ENCODE results near the gene ERBB4.

DNA sequence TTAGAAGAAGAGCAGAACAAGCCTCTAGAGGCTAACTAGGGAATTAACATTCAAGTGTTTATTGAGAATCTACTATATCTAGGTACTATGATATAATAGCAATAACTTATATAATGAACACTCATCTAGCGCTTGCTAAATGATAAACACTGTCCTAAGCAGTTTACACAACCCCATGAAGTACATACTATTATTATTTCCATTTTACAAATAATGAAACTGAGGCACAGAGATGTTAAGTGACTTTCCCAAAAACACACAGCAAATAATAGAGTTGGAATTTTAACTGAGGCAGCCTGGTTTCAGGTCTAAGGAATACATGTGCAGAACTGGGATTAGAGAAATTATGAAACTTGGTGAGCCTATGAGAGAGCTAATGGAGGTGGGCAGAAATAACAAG, 1088.8 kb downstream of the ERBB4 start:
- TF ChIP-seq, protein P1, sequence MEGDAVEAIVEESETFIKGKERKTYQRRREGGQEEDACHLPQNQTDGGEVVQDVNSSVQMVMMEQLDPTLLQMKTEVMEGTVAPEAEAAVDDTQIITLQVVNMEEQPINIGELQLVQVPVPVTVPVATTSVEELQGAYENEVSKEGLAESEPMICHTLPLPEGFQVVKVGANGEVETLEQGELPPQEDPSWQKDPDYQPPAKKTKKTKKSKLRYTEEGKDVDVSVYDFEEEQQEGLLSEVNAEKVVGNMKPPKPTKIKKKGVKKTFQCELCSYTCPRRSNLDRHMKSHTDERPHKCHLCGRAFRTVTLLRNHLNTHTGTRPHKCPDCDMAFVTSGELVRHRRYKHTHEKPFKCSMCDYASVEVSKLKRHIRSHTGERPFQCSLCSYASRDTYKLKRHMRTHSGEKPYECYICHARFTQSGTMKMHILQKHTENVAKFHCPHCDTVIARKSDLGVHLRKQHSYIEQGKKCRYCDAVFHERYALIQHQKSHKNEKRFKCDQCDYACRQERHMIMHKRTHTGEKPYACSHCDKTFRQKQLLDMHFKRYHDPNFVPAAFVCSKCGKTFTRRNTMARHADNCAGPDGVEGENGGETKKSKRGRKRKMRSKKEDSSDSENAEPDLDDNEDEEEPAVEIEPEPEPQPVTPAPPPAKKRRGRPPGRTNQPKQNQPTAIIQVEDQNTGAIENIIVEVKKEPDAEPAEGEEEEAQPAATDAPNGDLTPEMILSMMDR (IDR thresholded peaks at IDR 0.05), result no peak
- no peak for TF ChIP-seq POLR2AphosphoS5 (IDR thresholded peaks at IDR 0.05; ENCODE audit: low read depth, low read length)
- TF ChIP-seq, protein P2, sequence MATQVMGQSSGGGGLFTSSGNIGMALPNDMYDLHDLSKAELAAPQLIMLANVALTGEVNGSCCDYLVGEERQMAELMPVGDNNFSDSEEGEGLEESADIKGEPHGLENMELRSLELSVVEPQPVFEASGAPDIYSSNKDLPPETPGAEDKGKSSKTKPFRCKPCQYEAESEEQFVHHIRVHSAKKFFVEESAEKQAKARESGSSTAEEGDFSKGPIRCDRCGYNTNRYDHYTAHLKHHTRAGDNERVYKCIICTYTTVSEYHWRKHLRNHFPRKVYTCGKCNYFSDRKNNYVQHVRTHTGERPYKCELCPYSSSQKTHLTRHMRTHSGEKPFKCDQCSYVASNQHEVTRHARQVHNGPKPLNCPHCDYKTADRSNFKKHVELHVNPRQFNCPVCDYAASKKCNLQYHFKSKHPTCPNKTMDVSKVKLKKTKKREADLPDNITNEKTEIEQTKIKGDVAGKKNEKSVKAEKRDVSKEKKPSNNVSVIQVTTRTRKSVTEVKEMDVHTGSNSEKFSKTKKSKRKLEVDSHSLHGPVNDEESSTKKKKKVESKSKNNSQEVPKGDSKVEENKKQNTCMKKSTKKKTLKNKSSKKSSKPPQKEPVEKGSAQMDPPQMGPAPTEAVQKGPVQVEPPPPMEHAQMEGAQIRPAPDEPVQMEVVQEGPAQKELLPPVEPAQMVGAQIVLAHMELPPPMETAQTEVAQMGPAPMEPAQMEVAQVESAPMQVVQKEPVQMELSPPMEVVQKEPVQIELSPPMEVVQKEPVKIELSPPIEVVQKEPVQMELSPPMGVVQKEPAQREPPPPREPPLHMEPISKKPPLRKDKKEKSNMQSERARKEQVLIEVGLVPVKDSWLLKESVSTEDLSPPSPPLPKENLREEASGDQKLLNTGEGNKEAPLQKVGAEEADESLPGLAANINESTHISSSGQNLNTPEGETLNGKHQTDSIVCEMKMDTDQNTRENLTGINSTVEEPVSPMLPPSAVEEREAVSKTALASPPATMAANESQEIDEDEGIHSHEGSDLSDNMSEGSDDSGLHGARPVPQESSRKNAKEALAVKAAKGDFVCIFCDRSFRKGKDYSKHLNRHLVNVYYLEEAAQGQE (IDR thresholded peaks at IDR 0.05; ENCODE audit: insufficient read depth in 1 of 2, low read depth in 2 of 2, low read length in 1 of 2), result no peak
- no peak for TF ChIP-seq TCF7L2 (IDR thresholded peaks at IDR 0.05; ENCODE audit: low read depth, low read length)
